ENCODE measurements around the gene SPRED3. TPM values are rescaled to one million over a fixed set of nuclear protein-coding genes. Genes with fewer than 3 reads are reported as not detected.

The SPRED3 gene
- total RNA-seq, result 0.34 and 0.71 TPM in 2 replicates

DNA sequence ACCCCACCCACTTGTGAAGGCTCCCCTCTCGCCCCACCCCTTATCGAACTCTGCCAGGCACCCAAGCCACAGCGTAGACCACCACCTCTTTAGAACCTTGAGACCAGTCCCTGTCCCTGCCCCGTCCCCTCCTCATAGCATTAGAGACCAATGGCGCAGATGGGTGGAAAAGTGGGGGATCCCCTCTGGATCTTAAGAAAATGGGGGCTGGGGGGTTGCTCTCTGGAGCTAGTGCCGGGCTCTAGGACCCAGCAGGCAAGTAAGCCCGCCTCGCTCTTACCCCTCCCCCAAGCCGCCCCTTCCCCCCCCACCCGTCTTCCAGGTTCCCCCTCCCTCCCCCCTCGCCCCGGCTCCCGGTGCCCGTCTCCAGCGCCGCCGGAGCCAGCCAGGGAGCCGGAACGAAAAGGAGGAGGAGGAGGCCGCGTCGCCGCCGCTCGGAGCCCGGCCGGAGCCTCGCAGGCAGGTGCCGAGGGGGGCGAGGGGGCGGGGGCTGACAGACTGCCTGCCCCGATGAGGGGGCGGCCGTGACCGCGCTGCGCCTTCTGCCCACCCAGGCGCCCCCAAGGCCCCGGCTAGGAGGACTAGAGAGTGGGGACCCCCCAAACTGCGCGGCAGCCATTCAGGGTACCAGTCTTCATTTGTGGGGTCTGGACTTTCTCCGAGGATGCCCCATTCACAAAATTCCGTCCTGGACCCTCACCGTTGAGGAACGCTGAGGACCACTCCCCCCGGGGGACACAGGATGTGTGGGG is at the start of gene SPRED3:
TSS of gene SPRED3 (plus strand) at position 349 of the 752 bp plus-strand sequence. CDS start 1,606 bp downstream, outside the sequence.

DNA sequence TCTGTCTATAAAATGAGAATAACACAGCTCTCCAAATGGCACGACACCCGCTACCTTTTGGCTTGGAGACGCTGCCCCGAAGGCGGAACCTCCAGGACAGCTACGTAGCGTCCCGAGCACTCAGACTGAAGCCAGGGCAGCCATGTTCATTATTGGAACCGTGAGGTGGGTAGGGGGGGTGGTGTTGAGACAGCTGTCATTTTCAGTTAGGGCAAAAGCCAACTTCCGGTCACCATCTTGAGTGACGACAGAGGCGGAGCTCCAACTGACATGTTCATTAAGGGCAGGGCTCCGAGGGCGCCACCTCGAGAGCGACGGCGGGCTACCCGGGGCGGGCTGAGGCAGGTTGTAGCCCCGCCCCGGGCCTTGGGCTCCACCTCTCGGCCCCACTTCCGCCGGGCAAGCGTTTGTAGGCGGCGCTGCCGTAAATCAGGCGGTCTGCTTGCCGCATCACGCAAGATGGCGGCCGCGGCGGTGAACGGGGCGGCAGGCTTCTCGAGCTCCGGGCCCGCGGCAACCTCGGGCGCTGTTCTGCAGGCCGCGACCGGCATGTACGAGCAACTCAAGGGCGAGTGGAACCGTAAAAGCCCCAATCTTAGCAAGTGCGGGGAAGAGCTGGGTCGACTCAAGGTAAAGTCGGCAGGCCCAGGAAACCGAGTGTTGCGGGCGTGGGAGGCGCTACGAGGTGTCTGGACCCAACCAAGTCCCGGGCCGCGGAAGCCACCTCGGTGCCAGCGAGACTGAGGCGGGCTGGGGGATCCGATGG is 14.0 kb upstream of the SPRED3 start, which contains the start of gene PSMD8:
TSS of gene PSMD8 (plus strand) at position 240 of the 766 bp plus-strand sequence. CDS start at position 271, 31 bp downstream.

DNA sequence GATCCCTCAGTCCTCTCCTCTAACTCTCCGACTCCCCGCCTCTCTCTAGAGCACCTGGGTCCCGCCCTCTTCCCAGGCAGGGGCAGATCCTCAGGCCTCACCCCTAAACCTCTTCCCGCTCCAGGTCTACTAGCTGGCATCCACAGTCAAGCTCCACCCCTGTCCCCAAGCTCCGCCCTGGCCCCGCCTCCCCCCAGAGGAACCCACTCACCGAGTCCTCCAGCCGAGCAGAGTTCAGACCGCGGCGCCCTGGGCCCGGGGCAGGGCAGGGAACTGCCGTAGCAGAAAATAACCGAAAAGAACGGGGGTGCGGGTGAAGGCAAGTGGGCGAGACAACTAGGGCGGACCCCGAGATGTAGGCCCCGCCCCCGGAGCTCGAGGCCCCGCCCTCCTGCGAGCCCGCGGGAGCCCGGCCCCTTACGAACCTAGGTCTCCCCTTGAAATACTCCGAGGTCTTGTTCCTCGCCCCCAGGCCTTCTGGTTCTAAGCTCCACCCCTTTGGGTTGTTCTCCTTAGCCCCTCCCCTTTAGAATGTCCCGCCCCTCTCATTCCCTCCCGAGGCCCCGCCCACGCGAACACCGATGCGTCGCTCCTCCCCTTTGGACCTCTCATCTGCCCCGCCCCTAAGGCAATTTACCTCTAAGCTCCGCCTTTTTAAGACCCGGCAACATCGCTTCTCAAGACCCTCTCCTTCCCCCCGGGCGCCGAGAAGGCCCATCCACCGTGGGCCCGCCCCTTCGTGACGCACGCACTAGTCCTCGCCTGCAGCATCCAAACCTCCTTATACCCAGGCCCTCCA is 748 bp upstream of the SPRED3 start, which contains the start of gene GGN:
TSS of gene GGN (minus strand) at position 485 of the 799 bp plus-strand sequence. CDS start 773 bp downstream, outside the sequence.

GRCh38 chr19:38402967-38403674 is 14.6 kb downstream of the SPRED3 start, which contains the start of gene FAM98C:
Gene FAM98C (plus strand): TSS chr19:38403093. CDS start chr19:38403154, 61 bp downstream.

GRCh38 chr19:38425810-38426466 is 37.4 kb downstream of the SPRED3 start, which contains the start of gene RASGRP4:
Gene RASGRP4 (minus strand): TSS chr19:38426219. CDS start chr19:38426091, 128 bp downstream.

DNA sequence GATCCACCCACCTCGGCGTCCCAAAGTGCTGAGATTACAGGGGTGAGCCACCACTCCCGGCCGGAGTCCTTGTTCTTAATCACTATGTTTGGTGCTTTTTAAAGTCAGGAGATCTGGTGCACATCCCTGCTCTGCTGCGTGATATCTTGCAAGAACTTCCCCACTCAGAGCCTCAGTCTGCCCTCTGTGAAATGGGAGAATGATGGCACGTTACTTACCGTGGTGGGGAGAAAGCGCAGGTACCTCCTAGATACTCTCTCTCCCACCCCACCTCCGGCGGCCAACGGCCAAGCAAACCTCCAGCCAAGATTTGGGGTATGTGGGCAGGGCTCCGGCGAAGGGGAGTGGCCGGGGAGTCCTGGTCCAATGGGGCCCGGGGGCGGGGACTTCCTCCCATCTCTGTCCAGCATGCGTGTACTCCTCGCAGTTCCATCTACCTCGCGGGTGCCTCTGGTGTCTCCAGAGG is 44.8 kb downstream of the SPRED3 start, which contains the start of gene RYR1:
TSS of gene RYR1 (plus strand) at position 424 of the 466 bp plus-strand sequence. CDS start 139 bp downstream, outside the sequence.

Other genes starting within 250 kb of the SPRED3 start
- under 0.01 and 0.28 TPM in 2 replicates for gene DPF1, start 164.5 kb upstream of the SPRED3 start, total RNA-seq
- gene PPP1R14A, start 132.3 kb upstream of the SPRED3 start, total RNA-seq, result 1.0 and 2.3 TPM in 2 replicates
- gene SPINT2, start 124.1 kb upstream of the SPRED3 start, total RNA-seq, result 918 and 1,465 TPM in 2 replicates
- 72.1 and 444 TPM in 2 replicates for gene C19orf33, start 84.4 kb upstream of the SPRED3 start, total RNA-seq
- gene YIF1B, start 72.8 kb upstream of the SPRED3 start, total RNA-seq, result 35.7 and 45.5 TPM in 2 replicates
- 28.5 and 28.7 TPM in 2 replicates for gene KCNK6, start 68.9 kb upstream of the SPRED3 start, total RNA-seq
- 2.2 and 4.1 TPM in 2 replicates for gene CATSPERG, start 52.9 kb upstream of the SPRED3 start, total RNA-seq
- 195 and 250 TPM in 2 replicates for gene PSMD8, start 14.1 kb upstream of the SPRED3 start, total RNA-seq
- gene GGN, start 663 bp upstream of the SPRED3 start, total RNA-seq, result under 0.01 and 0.07 TPM in 2 replicates
- 8.0 and 14.0 TPM in 2 replicates for gene FAM98C, start 14.4 kb downstream of the SPRED3 start, total RNA-seq
- not detected in 2 replicates for gene RASGRP4, start 37.5 kb downstream of the SPRED3 start, total RNA-seq
- 6.8 and 8.0 TPM in 2 replicates for gene RYR1, start 45.0 kb downstream of the SPRED3 start, total RNA-seq
- gene MAP4K1, start 229.3 kb downstream of the SPRED3 start, total RNA-seq, result 0.14 TPM in 1 of 2 replicates, not detected in the other
- gene EIF3K, start 230.5 kb downstream of the SPRED3 start, total RNA-seq, result 252 and 283 TPM in 2 replicates